OCI-LY3 (cell line): Measurements from ENCODE around the gene LRRC7.
A peak's percentile ranks its signal among the peaks of the same experiment; 100 is the strongest.

Experiments used
- H2AFZ ChIP-seq: fragments of 200-600, 300-600 bp; shearing (Covaris generic); 2 replicates; pipeline ENCODE4 v1.6.0; 2014; ENCODE audit warnings: antibody characterized with exemption, low read depth, low read length
- H3K27ac ChIP-seq: fragments of 200-600, 300-600 bp; sonication (generic); 2 replicates; pipeline ENCODE4 v1.5.1; 2014; ENCODE audit warnings: mild to moderate bottlenecking, low read length, moderate library complexity, mixed read lengths
- H3K27me3 ChIP-seq: fragments of 200-600, 300-600 bp; sonication (generic); 2 replicates; pipeline ENCODE4 v1.6.1; 2014; ENCODE audit warnings: low read depth, low read length, mixed read lengths
- H3K36me3 ChIP-seq: fragments of 200-600, 300-600 bp; sonication (generic); replicated peaks from 2 replicates; pipeline ENCODE3; 2014; ENCODE audit warnings: low read depth, low read length, mixed read lengths
- H3K4me1 ChIP-seq: fragments of 300-600, 200-600 bp; sonication (generic); 2 replicates; pipeline ENCODE4 v1.6.1; 2014; ENCODE audit warnings: low read length, mixed read lengths
- H3K4me2 ChIP-seq: fragments of 200-600, 300-600 bp; sonication (generic); 2 replicates; pipeline ENCODE4 v1.6.1; 2014; ENCODE audit warnings: low read length, mixed read lengths
- H3K4me3 ChIP-seq: fragments of 300-600, 200-600 bp; sonication (generic); 2 replicates; pipeline ENCODE4 v1.5.1; 2014; ENCODE audit warnings: antibody characterized with exemption, mild to moderate bottlenecking, low read length, moderate library complexity
- H3K79me2 ChIP-seq: fragments of 300-600, 200-600 bp; shearing (Covaris generic); 2 replicates; pipeline ENCODE4 v1.6.1; 2014; ENCODE audit warnings: mild to moderate bottlenecking, low read length, mixed read lengths
- H3K9ac ChIP-seq: fragments of 300-600, 200-600 bp; shearing (Covaris generic); 2 replicates; pipeline ENCODE4 v1.6.0; 2014; ENCODE audit warnings: mild to moderate bottlenecking, low read length, moderate library complexity
- H3K9me3 ChIP-seq: fragments of 200-600, 300-600 bp; shearing (Covaris generic); 2 replicates; pipeline ENCODE4 v1.6.1; 2014; ENCODE audit warnings: low read length, mixed read lengths; ENCODE audit not compliant: insufficient read depth
- H4K20me1 ChIP-seq: fragments of 200-600, 300-600 bp; sonication (generic); 2 replicates; pipeline ENCODE4 v1.6.1; 2016; ENCODE audit warnings: low read length, mixed read lengths; ENCODE audit not compliant: insufficient read depth
- CTCF ChIP-seq: fragments of 200-600, 300-600 bp; sonication (generic); IDR thresholded peaks from 2 replicates; pipeline ENCODE4 v1.5.1; 2014; ENCODE audit warnings: antibody characterized with exemption, low read length, low read depth
- EZH2phosphoT487 ChIP-seq: fragments of 200-600 bp; shearing (Covaris generic); IDR thresholded peaks from 2 replicates; pipeline ENCODE4 v1.6.1; 2018; ENCODE audit warnings: antibody characterized with exemption, mixed run types, low read depth

LRRC7 gene

GRCh38 chr1:69940816-69941215, 373.1 kb downstream of the LRRC7 start:
- H2AFZ ChIP-seq: no peak overlapping the region
- no peak for TF ChIP-seq CTCF

GRCh38 chr1:69943030-69943429, 375.3 kb downstream of the LRRC7 start:
- H3K9ac ChIP-seq: no peak overlapping the region
- H3K36me3 ChIP-seq: no peaks in the 10 kb centered on the region
- H3K27me3 ChIP-seq: no peaks in the 10 kb centered on the region
- no peak overlapping the region for H2AFZ ChIP-seq
- H3K9me3 ChIP-seq: no peaks in the 10 kb centered on the region
- H4K20me1 ChIP-seq: no peaks in the 10 kb centered on the region
- no peaks in the 10 kb centered on the region for H3K79me2 ChIP-seq
- TF ChIP-seq CTCF (no peak), EZH2phosphoT487 (no peak)
- H3K4me1 ChIP-seq: no peaks in the 10 kb centered on the region
- H3K27ac ChIP-seq: no peak overlapping the region
- H3K4me3 ChIP-seq: no peak overlapping the region
- H3K4me2 ChIP-seq: no peak overlapping the region

More at GRCh38 chr1:69940816-69941215, 373.1 kb downstream of the LRRC7 start:
- H3K4me2 ChIP-seq: peak overlapping the region; percentile 22; the same call in 1 of the 2 replicates
- H3K9me3 ChIP-seq: no peaks in the 10 kb centered on the region
- H3K79me2 ChIP-seq: no peaks in the 10 kb centered on the region
- no peak overlapping the region for H3K27ac ChIP-seq
- no peaks in the 10 kb centered on the region for H3K36me3 ChIP-seq
- H3K4me3 ChIP-seq: no peak overlapping the region
- no peaks in the 10 kb centered on the region for H4K20me1 ChIP-seq
- H3K27me3 ChIP-seq: no peaks in the 10 kb centered on the region
- H3K9ac ChIP-seq: no peak overlapping the region
- no peaks in the 10 kb centered on the region for H3K4me1 ChIP-seq

DNA sequence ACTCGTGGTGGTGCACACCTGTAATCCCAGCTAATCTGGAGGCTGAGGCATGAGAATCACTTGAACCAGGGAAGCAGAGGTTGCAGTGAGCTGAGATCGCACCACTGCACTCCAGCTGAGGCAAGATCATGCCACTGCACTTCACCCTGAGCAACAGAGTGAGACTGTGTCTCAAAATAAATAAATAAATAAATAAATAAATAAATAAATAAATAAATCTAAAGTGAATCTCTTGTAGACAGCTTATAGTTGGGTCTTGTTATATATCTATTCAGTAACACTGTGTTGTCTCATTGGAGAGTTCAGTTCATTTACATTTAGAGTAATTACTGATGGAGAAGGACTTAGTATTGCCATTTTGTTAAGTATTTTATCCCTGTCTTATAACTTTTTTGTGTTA, 379.2 kb downstream of the LRRC7 start:
- H3K4me3 ChIP-seq: no peak overlapping the region
- no peaks in the 10 kb centered on the region for H3K27me3 ChIP-seq
- H4K20me1 ChIP-seq: no peaks in the 10 kb centered on the region

GRCh38 chr1:69947837-69948236, 380.1 kb downstream of the LRRC7 start:
- Histone ChIP-seq H3K27me3 (no peaks in the 10 kb centered on the region), H3K9ac (no peak overlapping the region), H3K4me1 (no peaks in the 10 kb centered on the region), H4K20me1 (no peaks in the 10 kb centered on the region), H3K27ac (no peak overlapping the region), H3K9me3 (no peaks in the 10 kb centered on the region), H3K79me2 (no peaks in the 10 kb centered on the region), H3K4me3 (no peak overlapping the region), H2AFZ (no peak overlapping the region), H3K36me3 (no peaks in the 10 kb centered on the region), H3K4me2 (no peak overlapping the region)
- TF ChIP-seq CTCF (no peak), EZH2phosphoT487 (no peak)

More for the DNA sequence above, 379.2 kb downstream of the LRRC7 start:
- Histone ChIP-seq H3K79me2 (no peaks in the 10 kb centered on the region), H3K36me3 (no peaks in the 10 kb centered on the region), H3K4me1 (no peaks in the 10 kb centered on the region), H3K9me3 (no peaks in the 10 kb centered on the region), H2AFZ (no peak overlapping the region), H3K9ac (no peak overlapping the region), H3K4me2 (no peak overlapping the region), H3K27ac (no peak overlapping the region)
- TF ChIP-seq EZH2phosphoT487 (no peak), CTCF (no peak)
